Right atrium auricular region (tissue), 2 donors: Measurements from ENCODE around the gene ACD. TPM values are rescaled to one million over a fixed set of nuclear protein-coding genes. Genes with fewer than 3 reads are reported as not detected.

Experiments used
- DNase-seq: peaks from one replicate; pipeline ENCODE4 v3.0.0-alpha.2; 2019; ENCODE audit warnings: low spot score
- H3K27ac ChIP-seq, 2 donors: fragments of 200-600 bp; sonication (generic); 1 replicate in 1 of 2; 2 replicates in 1 of 2; pipeline ENCODE4 v1.5.1; 2016 to 2019
- H3K27me3 ChIP-seq, 2 donors: fragments of 200-600 bp; sonication (generic); one replicate each; pipeline versions ENCODE4 v1.5.1 to v1.6.0; 2017 to 2019
- H3K36me3 ChIP-seq: fragments of 200-600 bp; sonication (generic); one replicate; pipeline ENCODE4 v1.5.1; 2016
- H3K4me1 ChIP-seq, 2 donors: fragments of 200-600 bp; sonication (generic); one replicate each; pipeline versions ENCODE4 v1.5.1 to v1.6.0; 2017 to 2019
- H3K4me3 ChIP-seq, 2 donors: fragments of 200-600 bp; sonication (generic); 1 replicate in 1 of 2; 2 replicates in 1 of 2; pipeline ENCODE4 v1.5.1; 2017 to 2019; ENCODE audit warnings: mild to moderate bottlenecking in 1 of 2, moderate library complexity in 1 of 2
- H3K9me3 ChIP-seq, 2 donors: fragments of 200-600 bp; sonication (generic); one replicate each; pipeline ENCODE4 v1.5.1; 2019
- CTCF ChIP-seq, 2 donors: fragments of 200-600 bp; sonication (generic); IDR thresholded peaks; one replicate each; pipeline ENCODE4 v1.5.1; 2019; ENCODE audit warnings: antibody characterized with exemption in 2 of 2
- total RNA-seq, 2 donors: library from RNA; depleted of rRNA; stranded (reverse); fragments of >200 nt; gene quantifications; one replicate each; pipeline ENCODE4 v1.1.0, GENCODE V29; 2016

ACD gene
- total RNA-seq, 2 donors from 2014 or later, result 7.0 to 10.8 TPM

GRCh38 chr16:67674851-67675578 is 15.0 kb upstream of the ACD start:
- no peak for TF ChIP-seq CTCF (IDR thresholded peaks at IDR 0.05)
- no peak overlapping the region for H3K4me3 ChIP-seq
- peaks cover 0 to 29% of the 10 kb centered on the region in 2 donors for H3K4me1 ChIP-seq
- H3K9me3 ChIP-seq, result no peaks in the 10 kb centered on the region
- no peaks in the 10 kb centered on the region for H3K27me3 ChIP-seq
- H3K27ac ChIP-seq, result peak overlapping the region in 1 of 2 donors; percentile 59
- H3K36me3 ChIP-seq, result no peaks in the 10 kb centered on the region
- no peak for DNase-seq

- Histone ChIP-seq H3K9me3 (no peaks in the 10 kb centered on the region), H3K4me1 (peaks cover 0 to 29% of the 10 kb centered on the region in 2 donors), H3K36me3 (no peaks in the 10 kb centered on the region), H3K27me3 (no peaks in the 10 kb centered on the region), H3K4me3 (no peak overlapping the region), H3K27ac (peak overlapping the region; percentile 59 to 72)
- no peak for TF ChIP-seq CTCF (IDR thresholded peaks at IDR 0.05)
- DNase-seq, result peak; percentile 83
Measured at GRCh38 chr16:67673712-67674580, 13.9 kb upstream of the ACD start.

- peak; percentile 84 for DNase-seq
- peak; percentile 45 to 78 for TF ChIP-seq CTCF (IDR thresholded peaks at IDR 0.05)
- peak overlapping the region; percentile 59 to 72 for H3K27ac ChIP-seq
- H3K27me3 ChIP-seq, result no peaks in the 10 kb centered on the region
- peaks cover 0 to 32% of the 10 kb centered on the region in 2 donors for H3K4me1 ChIP-seq
- H3K36me3 ChIP-seq, result no peaks in the 10 kb centered on the region
- H3K4me3 ChIP-seq, result no peak overlapping the region
- no peaks in the 10 kb centered on the region for H3K9me3 ChIP-seq
Measured at GRCh38 chr16:67672739-67673662, 12.9 kb upstream of the ACD start.

GRCh38 chr16:67672306-67672705 is 12.2 kb upstream of the ACD start:
- H3K27ac ChIP-seq, result no peak overlapping the region
- H3K4me3 ChIP-seq, result no peak overlapping the region
- no peaks in the 10 kb centered on the region for H3K9me3 ChIP-seq
- no peaks in the 10 kb centered on the region for H3K27me3 ChIP-seq
- TF ChIP-seq CTCF (IDR thresholded peaks at IDR 0.05), result no peak
- peaks cover 0 to 39% of the 10 kb centered on the region in 2 donors for H3K4me1 ChIP-seq
- no peaks in the 10 kb centered on the region for H3K36me3 ChIP-seq
- DNase-seq, result no peak

- no peaks in the 10 kb centered on the region for H3K9me3 ChIP-seq
- no peak overlapping the region for H3K4me3 ChIP-seq
- no peak for DNase-seq
- H3K27me3 ChIP-seq, result no peaks in the 10 kb centered on the region
- H3K4me1 ChIP-seq, result peaks cover 0 to 52% of the 10 kb centered on the region in 2 donors
- H3K27ac ChIP-seq, result no peak overlapping the region
- no peak for TF ChIP-seq CTCF (IDR thresholded peaks at IDR 0.05)
- no peaks in the 10 kb centered on the region for H3K36me3 ChIP-seq
Measured at GRCh38 chr16:67669499-67670101, 9.5 kb upstream of the ACD start.
